Muscle of arm (tissue), 12 donors: ENCODE data around the gene SCTR. TPM values are rescaled to one million over a fixed set of nuclear protein-coding genes. Genes with fewer than 3 reads are reported as not detected.
"Not testable (repeated sequence)": the region's sequence is repeated elsewhere in the genome, so short reads cannot be mapped to it uniquely, and the experiment has no call there.

Experiments
- DNase-seq: peaks from one replicate; pipeline ENCODE4 v3.0.0-alpha.2; 2013
- polyA plus RNA-seq, 12 donors: library from polyadenylated mRNA; unstranded; fragments of 120-200 nt; gene quantifications; one replicate each; pipeline ENCODE4 v1.2.1, GENCODE V29; 2013; ENCODE audit not compliant: insufficient read length in 12 of 12

The SCTR gene
- polyA plus RNA-seq, 12 donors: 0.60 to 2.9 (median 1.5) TPM; not detected in 3

- no peak for DNase-seq
Observed at GRCh38 chr2:119415630-119416029, 108.7 kb downstream of the SCTR start.

- DNase-seq: no peak
Observed at GRCh38 chr2:119414894-119415293, 109.4 kb downstream of the SCTR start.

DNA sequence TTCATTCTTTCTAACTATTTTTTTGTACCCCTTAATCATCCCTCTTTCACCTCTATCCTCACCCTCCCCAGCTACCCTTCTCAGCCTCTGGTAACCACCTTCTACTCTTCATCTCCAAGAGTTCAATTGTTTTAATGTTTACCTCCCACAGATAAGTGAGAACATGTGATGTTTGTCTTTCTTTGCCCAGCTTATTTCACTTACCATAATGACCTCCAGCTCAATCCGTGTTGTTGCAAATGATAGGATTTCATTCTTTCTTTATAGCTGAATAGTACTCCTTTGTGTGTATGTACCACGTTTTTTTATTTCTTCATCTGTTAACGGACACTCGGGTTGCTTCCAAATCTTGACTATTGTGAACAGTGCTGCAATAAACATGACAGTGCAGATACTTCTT lies 114.8 kb downstream of the SCTR start:
- DNase-seq: no peak

DNA sequence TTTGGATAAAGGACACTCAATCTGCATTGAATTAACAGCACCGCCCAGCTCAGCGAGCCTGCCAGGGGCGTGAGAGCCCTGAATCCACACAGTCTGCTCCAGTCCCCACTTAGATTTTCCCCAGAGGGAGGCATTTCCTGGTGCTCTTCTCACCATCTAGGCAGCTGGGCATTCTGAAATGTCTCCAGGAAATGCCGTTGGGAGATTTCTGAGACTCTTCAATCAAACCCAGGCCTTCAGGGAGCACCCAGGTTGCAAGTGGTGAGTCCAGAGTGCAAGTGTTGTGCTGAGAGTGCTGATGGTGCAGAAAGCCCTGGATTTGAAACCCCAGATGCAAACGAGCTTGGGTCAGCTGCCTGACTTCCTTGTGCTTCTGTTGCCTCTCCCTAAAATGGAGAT lies 116.1 kb downstream of the SCTR start:
- DNase-seq: peak; percentile 11

DNA sequence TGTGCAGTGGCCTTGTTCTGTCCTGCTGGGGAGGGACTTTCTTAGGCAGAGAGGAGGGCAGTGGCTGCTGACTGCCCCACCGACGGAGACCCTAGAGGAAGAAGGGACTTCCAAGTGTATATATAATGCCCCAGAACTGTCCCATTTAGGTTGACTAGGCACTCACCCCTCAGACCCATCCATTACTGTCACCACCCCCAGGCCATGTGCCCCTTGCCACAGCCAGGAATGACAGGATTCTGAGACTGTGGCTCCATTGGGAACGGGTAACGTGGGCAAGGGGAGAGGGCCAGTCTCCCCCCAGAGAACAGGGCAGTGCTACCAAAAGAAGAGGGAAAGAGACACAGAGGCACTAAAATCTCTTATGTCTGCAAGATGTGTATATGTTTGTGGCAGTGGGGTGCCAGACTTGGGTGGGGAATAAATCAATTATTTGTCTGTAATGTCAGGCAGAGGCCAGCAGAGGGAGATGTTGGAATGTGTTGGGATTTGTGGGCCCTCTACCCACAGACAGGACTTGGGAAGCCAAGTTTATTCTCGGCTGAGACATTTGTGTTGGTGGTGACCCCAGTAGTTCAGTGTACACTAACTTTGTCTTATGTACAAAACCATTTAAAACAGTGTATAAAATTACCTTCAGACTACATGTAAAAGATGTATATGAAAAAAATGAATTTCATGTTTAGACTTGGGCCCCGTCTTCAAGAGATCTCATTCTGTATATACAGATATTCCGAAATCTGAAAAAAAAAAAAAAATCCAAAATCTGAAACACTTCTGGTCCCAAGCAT lies 116.7 kb downstream of the SCTR start:
- peak; percentile 57 for DNase-seq

- no peak for DNase-seq
Observed at GRCh38 chr2:119405151-119405550, 119.1 kb downstream of the SCTR start.

DNA sequence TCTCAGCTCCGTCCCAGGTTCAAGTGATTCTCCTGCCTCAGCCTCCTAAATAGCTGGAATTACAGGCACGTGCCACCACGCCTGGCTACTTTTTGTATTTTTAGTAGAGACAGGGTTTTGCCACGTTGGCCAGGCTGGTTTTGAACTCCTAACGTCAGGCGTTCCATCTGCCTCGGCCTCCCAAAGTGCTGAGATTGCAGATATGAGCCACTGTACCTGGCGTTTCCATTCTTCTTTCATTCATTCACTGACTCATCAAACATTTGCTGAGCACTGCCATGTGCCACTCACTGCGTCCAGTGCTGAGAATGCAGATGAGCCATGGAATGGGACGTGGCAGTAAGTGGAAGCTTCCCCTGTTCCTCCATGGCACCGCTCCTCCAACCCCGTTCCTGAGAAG lies 120.7 kb downstream of the SCTR start:
- not testable (repeated sequence) for DNase-seq

DNA sequence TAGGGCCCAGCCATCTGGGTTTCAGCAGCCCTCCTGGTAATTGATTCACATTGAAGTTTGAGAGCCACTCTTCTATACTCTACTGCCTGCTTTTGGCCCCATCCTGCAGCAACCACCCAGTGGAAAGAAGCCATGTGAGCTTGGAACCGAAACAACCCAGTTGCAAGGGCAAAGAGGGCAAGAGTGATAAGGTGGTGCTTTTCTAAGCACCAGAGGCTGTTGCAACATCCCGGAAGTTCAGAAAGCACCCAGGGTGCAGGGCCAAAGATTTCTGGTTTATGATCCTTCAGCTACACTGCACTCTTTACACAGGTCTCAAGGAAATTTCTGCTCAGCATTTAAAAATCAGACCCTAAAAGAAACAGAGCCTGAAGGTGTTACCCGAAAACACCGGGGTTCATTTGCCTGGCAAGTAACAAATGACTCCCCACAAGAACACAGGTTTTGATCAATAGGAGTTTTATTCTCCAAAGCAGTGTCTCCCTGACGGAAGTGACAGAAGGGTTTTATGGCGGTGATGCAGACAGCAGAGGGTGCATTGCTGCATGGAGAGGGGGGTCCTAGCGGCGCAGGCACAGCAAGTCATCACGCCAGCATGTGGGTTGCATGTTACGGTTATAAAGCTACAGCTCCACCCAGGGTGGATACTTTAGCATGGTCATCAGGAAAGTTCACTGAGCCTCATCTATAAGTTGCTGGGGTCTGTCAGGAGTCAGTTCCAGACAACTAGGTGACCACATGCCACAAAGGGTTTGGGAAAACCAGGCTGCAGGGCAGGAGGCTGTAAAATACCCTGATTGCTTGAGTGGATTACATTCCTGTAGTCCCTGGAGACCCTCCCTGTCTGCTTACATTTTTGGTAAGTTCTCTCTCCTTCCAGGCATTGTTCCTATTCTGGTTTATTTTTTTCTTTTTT lies 121.4 kb downstream of the SCTR start:
- no peak for DNase-seq

DNA sequence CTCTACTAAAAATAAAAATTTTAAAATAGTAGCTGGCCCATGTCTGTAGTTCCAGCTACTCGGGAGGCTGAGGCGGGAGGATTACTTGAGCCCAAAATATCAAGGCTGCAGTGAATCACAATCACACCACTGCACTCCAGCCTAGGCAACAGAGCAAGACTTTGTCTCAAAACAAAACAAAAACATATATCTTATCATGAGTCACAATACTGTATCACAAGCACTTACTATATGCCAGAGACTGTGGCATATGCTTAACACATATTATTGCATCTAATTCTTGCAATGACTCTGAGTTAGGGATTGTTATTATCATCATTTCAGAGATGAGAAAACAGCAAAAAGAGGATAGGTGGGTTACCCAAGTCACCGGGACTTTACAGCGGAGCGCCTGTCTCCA lies 122.2 kb downstream of the SCTR start:
- DNase-seq: no peak

DNA sequence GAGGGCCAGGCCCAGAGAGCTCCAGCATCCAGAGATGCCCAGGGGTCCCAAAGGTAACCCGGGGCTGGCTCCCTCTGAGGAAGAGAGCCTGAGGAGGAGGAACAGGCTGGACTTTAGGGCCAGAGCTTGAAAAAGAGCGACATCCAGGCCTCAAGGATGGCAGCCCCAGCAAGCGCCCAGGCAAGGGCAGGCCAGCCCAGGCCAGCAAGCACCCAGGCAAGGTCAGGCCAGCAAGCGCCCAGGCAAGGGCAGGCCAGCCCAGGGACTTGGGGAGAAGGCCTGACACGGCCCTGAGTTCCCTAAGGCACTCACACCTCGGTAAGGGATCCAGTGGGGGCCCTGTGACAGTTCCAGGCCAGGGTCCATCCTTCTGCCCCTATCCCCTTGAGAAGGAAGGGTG lies 127.1 kb downstream of the SCTR start:
- DNase-seq: no peak

DNA sequence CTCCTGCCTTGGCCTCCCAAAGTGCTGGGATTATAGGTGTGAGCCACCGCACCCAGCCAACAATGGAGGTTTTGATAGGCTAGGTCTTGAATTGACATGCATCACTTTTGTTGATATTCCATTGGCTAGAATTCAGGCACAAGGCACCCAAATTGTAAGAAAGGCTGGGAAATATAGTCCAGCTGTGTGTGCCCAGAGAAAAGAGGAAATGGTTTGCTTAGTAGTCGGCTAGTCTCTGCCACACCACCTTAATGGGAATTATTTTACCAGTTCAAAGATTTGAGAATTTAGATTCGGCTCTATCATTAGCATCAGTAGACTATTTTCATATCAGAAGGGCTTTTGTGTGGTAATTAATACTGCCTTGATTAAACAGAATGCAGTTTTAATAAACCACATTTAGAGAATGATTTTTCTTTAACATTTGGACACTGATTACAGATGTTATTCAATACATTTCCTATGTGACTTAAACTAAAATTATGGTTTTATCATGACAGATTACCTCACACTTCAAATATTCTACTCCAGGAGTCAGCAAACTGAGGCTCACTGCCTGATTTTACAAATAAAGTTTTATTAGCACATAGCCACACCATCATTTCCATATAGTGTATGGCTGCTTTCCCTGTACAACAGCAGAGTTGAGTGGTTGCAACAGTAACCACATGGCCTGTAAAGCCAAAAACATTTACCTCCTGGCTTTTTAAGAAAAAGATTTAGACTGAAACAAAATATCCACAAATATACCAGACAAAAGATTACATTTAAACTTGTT lies 130.1 kb downstream of the SCTR start:
- no peak for DNase-seq

Other genes with a start within 250 kb of the SCTR start
- gene C2orf76, start 157.6 kb downstream of the SCTR start, polyA plus RNA-seq: 10 to 100 TPM in 5 of 12 donors, 1 to 10 TPM in 5, not detected in 2; 7.6 to 15.3 (median 10.7) TPM
- gene DBI, start 157.5 kb downstream of the SCTR start, polyA plus RNA-seq: 100 to 1,000 TPM in 11 of 12 donors, not detected in 1; 234 to 476 (median 313) TPM
- gene TMEM37, start 92.6 kb downstream of the SCTR start, polyA plus RNA-seq: 10 to 100 TPM in 4 of 12 donors, 1 to 10 TPM in 7, not detected in 1; 4.8 to 34.7 (median 9.7) TPM
- gene CFAP221, start 20.0 kb upstream of the SCTR start, polyA plus RNA-seq: 1 to 10 TPM in 1 of 12 donors, under 1 TPM in 9, not detected in 2; 0.32 to 1.2 (median 0.58) TPM
- 10 to 100 TPM in 1 of 12 donors, 1 to 10 TPM in 9, not detected in 2; 8.5 to 11.0 (median 9.3) TPM for gene TMEM177, start 154.7 kb upstream of the SCTR start, polyA plus RNA-seq
- gene PTPN4, start 235.4 kb upstream of the SCTR start, polyA plus RNA-seq: 10 to 100 TPM in 10 of 12 donors, 1 to 10 TPM in 1, not detected in 1; 7.3 to 24.4 (median 19.6) TPM